NCI-H1092 (cell line): ENCODE results near the gene GPR173.

Experiments used
- DNase-seq: peaks from one replicate; lab custom pipeline; 2025; lab: John Stamatoyannopoulos, UW

GPR173 gene

GRCh38 chrX:53089224-53089842, 40.7 kb downstream of the GPR173 start:
- DNase-seq: peak; percentile 44

GRCh38 chrX:53089925-53090324, 41.3 kb downstream of the GPR173 start:
- no peak for DNase-seq

- DNase-seq: no peak
These were observed 42.8 kb downstream of the GPR173 start for GRCh38 chrX:53091354-53091753.

- DNase-seq: peak; percentile 75
These were observed 44.6 kb downstream of the GPR173 start for GRCh38 chrX:53093177-53093655.

GRCh38 chrX:53093748-53094581, 45.4 kb downstream of the GPR173 start, which contains the start of gene KANTR:
KANTR (plus strand) TSS chrX:53094142; CDS start chrX:53124273, 30,131 bp downstream.
- peak; percentile 98 for DNase-seq

- DNase-seq: no peak
These were observed 46.0 kb downstream of the GPR173 start for GRCh38 chrX:53094582-53094905.

- DNase-seq: no peak
These were observed 47.2 kb downstream of the GPR173 start for GRCh38 chrX:53095796-53096195.

- no peak for DNase-seq
These were observed 66.4 kb downstream of the GPR173 start for GRCh38 chrX:53114864-53115549.

GRCh38 chrX:53115550-53115874, 66.9 kb downstream of the GPR173 start:
- DNase-seq: no peak

- no peak for DNase-seq
These were observed 67.5 kb downstream of the GPR173 start for GRCh38 chrX:53116101-53116500.

- no peak for DNase-seq
These were observed 73.4 kb downstream of the GPR173 start for GRCh38 chrX:53122013-53122412.

- DNase-seq: no peak
These were observed 76.9 kb downstream of the GPR173 start for GRCh38 chrX:53125506-53125905.

GRCh38 chrX:53126377-53126776, 77.8 kb downstream of the GPR173 start:
- no peak for DNase-seq

- DNase-seq: no peak
These were observed 79.6 kb downstream of the GPR173 start for GRCh38 chrX:53128097-53128749.
